ENCODE results near the gene POR. TPM values are rescaled to one million over a fixed set of nuclear protein-coding genes. Genes with fewer than 3 reads are reported as not detected.
A peak's percentile ranks its signal among the peaks of the same experiment; 100 is the strongest.

The POR gene
- total and polyA plus RNA-seq, 2 experiments from 2014 or later: 106 to 220 TPM

DNA sequence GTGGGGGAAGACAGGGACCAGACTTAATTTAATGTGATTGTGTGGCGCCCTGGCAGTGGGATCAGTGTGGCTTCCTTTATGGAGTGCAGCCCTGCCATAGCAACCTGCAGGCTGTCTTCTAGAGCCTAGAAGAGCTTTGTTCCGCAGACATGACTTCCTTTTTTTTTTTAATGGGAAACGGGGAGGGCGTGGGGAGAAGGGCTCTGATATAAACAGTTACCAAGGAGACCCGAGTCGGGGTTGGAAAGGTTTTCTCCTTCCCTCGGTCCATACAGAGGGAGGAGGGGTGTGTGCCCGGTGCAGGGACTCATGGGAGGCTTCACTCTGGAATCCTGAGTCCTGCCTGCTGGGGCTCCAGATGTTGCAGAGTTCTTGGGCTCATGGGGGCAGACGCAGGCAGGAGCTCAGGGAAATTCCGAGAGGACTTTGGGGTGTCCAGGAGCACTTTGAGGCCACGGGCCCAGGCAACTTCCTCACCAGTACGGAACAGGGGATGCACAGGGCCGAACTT lies 52.6 kb downstream of the POR start:
- H3K36me3 ChIP-seq (replicated peaks; ENCODE audit: insufficient read depth, low read depth): no peaks in the 10 kb centered on the region
- no peak overlapping the region for H3K4me2 ChIP-seq
- peak; percentile 63 for DNase-seq (ENCODE audit: low spot score)
- peak overlapping the region; percentile 45 for H3K27ac ChIP-seq
- no peaks in the 10 kb centered on the region for H3K9me3 ChIP-seq (ENCODE audit: low read depth)
- 61% methylated on average over 12 of the region's 13 CpGs for WGBS (ENCODE audit: low lambda C conversion rate, missing lambda C conversion rate)
- peaks cover 13% of the 10 kb centered on the region for H3K4me1 ChIP-seq (ENCODE audit: insufficient read depth)
- H3K79me2 ChIP-seq: peaks cover 11% of the 10 kb centered on the region
- H3K9me2 ChIP-seq (replicated peaks; ENCODE audit: insufficient read depth): no peaks in the 10 kb centered on the region
- no peak for TF ChIP-seq EZH2phosphoT487 (IDR thresholded peaks at IDR 0.05; ENCODE audit: low read depth, severe bottlenecking, unreplicated experiment)
- TF ChIP-seq, protein P1, sequence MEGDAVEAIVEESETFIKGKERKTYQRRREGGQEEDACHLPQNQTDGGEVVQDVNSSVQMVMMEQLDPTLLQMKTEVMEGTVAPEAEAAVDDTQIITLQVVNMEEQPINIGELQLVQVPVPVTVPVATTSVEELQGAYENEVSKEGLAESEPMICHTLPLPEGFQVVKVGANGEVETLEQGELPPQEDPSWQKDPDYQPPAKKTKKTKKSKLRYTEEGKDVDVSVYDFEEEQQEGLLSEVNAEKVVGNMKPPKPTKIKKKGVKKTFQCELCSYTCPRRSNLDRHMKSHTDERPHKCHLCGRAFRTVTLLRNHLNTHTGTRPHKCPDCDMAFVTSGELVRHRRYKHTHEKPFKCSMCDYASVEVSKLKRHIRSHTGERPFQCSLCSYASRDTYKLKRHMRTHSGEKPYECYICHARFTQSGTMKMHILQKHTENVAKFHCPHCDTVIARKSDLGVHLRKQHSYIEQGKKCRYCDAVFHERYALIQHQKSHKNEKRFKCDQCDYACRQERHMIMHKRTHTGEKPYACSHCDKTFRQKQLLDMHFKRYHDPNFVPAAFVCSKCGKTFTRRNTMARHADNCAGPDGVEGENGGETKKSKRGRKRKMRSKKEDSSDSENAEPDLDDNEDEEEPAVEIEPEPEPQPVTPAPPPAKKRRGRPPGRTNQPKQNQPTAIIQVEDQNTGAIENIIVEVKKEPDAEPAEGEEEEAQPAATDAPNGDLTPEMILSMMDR (IDR thresholded peaks at IDR 0.05; ENCODE audit: poor library complexity): no peak
- TF ChIP-seq EZH2 (IDR thresholded peaks at IDR 0.05; ENCODE audit: borderline replicate concordance): no peak
- H3K27me3 ChIP-seq: no peaks in the 10 kb centered on the region
- no peak overlapping the region for H2AFZ ChIP-seq
- H3K4me3 ChIP-seq: no peak overlapping the region
- no peaks in the 10 kb centered on the region for H4K20me1 ChIP-seq (ENCODE audit: insufficient read depth, poor library complexity, severe bottlenecking)

DNA sequence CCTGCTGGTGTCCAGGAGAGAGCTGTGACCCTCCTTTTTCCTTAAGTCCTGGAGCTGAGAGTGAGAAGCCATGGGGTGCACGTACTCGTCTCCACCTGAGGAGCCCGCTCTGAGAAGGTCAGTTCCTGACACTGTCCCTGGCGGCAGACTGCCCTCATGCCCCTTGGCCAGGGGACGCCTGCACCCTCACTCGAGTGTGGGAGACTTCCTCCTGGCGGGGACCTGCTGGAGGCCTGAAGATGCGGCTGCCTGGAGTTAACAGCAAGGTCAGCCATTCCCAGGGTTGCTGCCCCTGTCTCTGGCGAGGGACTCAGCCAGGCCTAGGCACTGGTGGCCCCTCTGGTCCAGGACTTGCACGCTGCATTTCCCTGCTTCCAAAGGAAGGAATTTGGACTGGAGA lies 53.1 kb downstream of the POR start:
- Histone ChIP-seq H3K27ac (no peak overlapping the region), H4K20me1 (ENCODE audit: insufficient read depth, poor library complexity, severe bottlenecking) (no peaks in the 10 kb centered on the region), H3K4me1 (ENCODE audit: insufficient read depth) (peaks cover 13% of the 10 kb centered on the region), H3K27me3 (no peaks in the 10 kb centered on the region), H2AFZ (no peak overlapping the region), H3K9me2 (replicated peaks; ENCODE audit: insufficient read depth) (no peaks in the 10 kb centered on the region), H3K4me2 (no peak overlapping the region), H3K9me3 (ENCODE audit: low read depth) (no peaks in the 10 kb centered on the region), H3K36me3 (replicated peaks; ENCODE audit: insufficient read depth, low read depth) (no peaks in the 10 kb centered on the region), H3K4me3 (no peak overlapping the region), H3K79me2 (peaks cover 11% of the 10 kb centered on the region)
- WGBS (ENCODE audit: low lambda C conversion rate, missing lambda C conversion rate): 89% methylated on average over 10 of the region's 10 CpGs
- TF ChIP-seq, protein P1 (IDR thresholded peaks at IDR 0.05; ENCODE audit: poor library complexity): no peak
- no peak for TF ChIP-seq EZH2 (IDR thresholded peaks at IDR 0.05; ENCODE audit: borderline replicate concordance)
- TF ChIP-seq EZH2phosphoT487 (IDR thresholded peaks at IDR 0.05; ENCODE audit: low read depth, severe bottlenecking, unreplicated experiment): no peak
- DNase-seq (ENCODE audit: low spot score): no peak

- no peak overlapping the region for H2AFZ ChIP-seq
- H3K9me2 ChIP-seq (replicated peaks; ENCODE audit: insufficient read depth): no peaks in the 10 kb centered on the region
- no peak overlapping the region for H3K27ac ChIP-seq
- H3K27me3 ChIP-seq: no peaks in the 10 kb centered on the region
- H3K9me3 ChIP-seq (ENCODE audit: low read depth): no peaks in the 10 kb centered on the region
- no peak overlapping the region for H3K4me3 ChIP-seq
- no peak for DNase-seq (ENCODE audit: low spot score)
- WGBS (ENCODE audit: low lambda C conversion rate, missing lambda C conversion rate): 92% methylated on average over 12 of the region's 12 CpGs
- peaks cover 9% of the 10 kb centered on the region for H3K4me1 ChIP-seq (ENCODE audit: insufficient read depth)
- TF ChIP-seq, protein P1 (IDR thresholded peaks at IDR 0.05; ENCODE audit: poor library complexity): no peak
- TF ChIP-seq EZH2 (IDR thresholded peaks at IDR 0.05; ENCODE audit: borderline replicate concordance): no peak
- no peak for TF ChIP-seq EZH2phosphoT487 (IDR thresholded peaks at IDR 0.05; ENCODE audit: low read depth, severe bottlenecking, unreplicated experiment)
- peaks cover 7% of the 10 kb centered on the region for H3K79me2 ChIP-seq
- no peak overlapping the region for H3K4me2 ChIP-seq
- H3K36me3 ChIP-seq (replicated peaks; ENCODE audit: insufficient read depth, low read depth): no peaks in the 10 kb centered on the region
- H4K20me1 ChIP-seq (ENCODE audit: insufficient read depth, poor library complexity, severe bottlenecking): no peaks in the 10 kb centered on the region
Observed at GRCh38 chr7:75968561-75969001, 53.6 kb downstream of the POR start.
